ENCODE data around the gene INSR. TPM values are rescaled to one million over a fixed set of nuclear protein-coding genes. Genes with fewer than 3 reads are reported as not detected.

Gene INSR
- total and polyA plus RNA-seq, 2 donors (not counting 3 experiments of a cell fraction or from before 2014, with no cell fraction given) = 4.9 to 19.5 TPM

GRCh38 chr19:7137120-7137519, 157.1 kb downstream of the INSR start:
- BruUV-seq (replicated peaks) = no TSS peak

GRCh38 chr19:7132054-7132453, 162.2 kb downstream of the INSR start:
- CTCF ChIA-PET = interaction anchor here (1.4 kb wide), 1 partner anchor 18 kb away, joined by 3 read pairs; no protein-coding TSS in a partner anchor

More at GRCh38 chr19:7137120-7137519, 157.1 kb downstream of the INSR start:
- DNase-seq (ENCODE audit: low read depth, low spot score) (no peak), FAIRE-seq (no peak)
- dilution Hi-C loops (cut with MboI; ENCODE audit: extremely low pct_ligation_motif_present, low sequenced_read_pairs) (no loop called here), intact Hi-C loops (cut with micrococcal nuclease) (no loop called here)
- H3K27ac ChIP-seq (ENCODE audit: insufficient read depth, low read depth, low read length) = no peak overlapping the region
- H3K4me1 ChIP-seq (ENCODE audit: control insufficient read depth, extremely low read depth, insufficient read depth, low read length) = no peaks in the 10 kb centered on the region
- H4K20me1 ChIP-seq (replicated peaks; ENCODE audit: control insufficient read depth, extremely low read depth, insufficient read depth, low read length) = no peaks in the 10 kb centered on the region
- POLR2A ChIA-PET = no interaction called here
- no peak for TF ChIP-seq MAX (IDR thresholded peaks at IDR 0.05; ENCODE audit: insufficient read depth, insufficient read length)
- H3K36me3 ChIP-seq (ENCODE audit: control insufficient read depth in 2 of 2, extremely low read depth in 1 of 2, insufficient read depth in 2 of 2, low read length in 2 of 2) = peaks cover 0 to 4% of the 10 kb centered on the region in 2 experiments
- H3K27me3 ChIP-seq (ENCODE audit: control insufficient read depth in 2 of 2, insufficient read depth in 2 of 2, low read length in 2 of 2) = no peaks in the 10 kb centered on the region
- no peak overlapping the region for H3K4me3 ChIP-seq (replicated peaks in 1 of 3; ENCODE audit: insufficient read depth in 1 of 3, low read depth in 1 of 3, low read length in 3 of 3)
- H2AFZ ChIP-seq (ENCODE audit: low read depth, low read length) = no peak overlapping the region
- no peak overlapping the region for H3K9ac ChIP-seq (replicated peaks; ENCODE audit: extremely low read depth, insufficient read depth, low read length)
- no peak overlapping the region for H3K4me2 ChIP-seq (ENCODE audit: insufficient read depth, low read length)
- H3K79me2 ChIP-seq (ENCODE audit: control insufficient read depth, insufficient read depth, low read length) = no peaks in the 10 kb centered on the region
- no peaks in the 10 kb centered on the region for H3K9me1 ChIP-seq (replicated peaks; ENCODE audit: control insufficient read depth, extremely low read depth, insufficient read depth, low read length)
- no peaks in the 10 kb centered on the region for H3K9me3 ChIP-seq (replicated peaks; ENCODE audit: control insufficient read depth, insufficient read depth, low read length)
- CTCF ChIA-PET = interaction anchor here (1.3 kb wide), 1 partner anchor 217 kb away, joined by 3 read pairs; no protein-coding TSS in a partner anchor

More at GRCh38 chr19:7132054-7132453, 162.2 kb downstream of the INSR start:
- Histone ChIP-seq H3K27ac (ENCODE audit: insufficient read depth, low read depth, low read length) (no peak overlapping the region), H3K79me2 (ENCODE audit: control insufficient read depth, insufficient read depth, low read length) (no peaks in the 10 kb centered on the region), H3K9me1 (replicated peaks; ENCODE audit: control insufficient read depth, extremely low read depth, insufficient read depth, low read length) (no peaks in the 10 kb centered on the region), H2AFZ (ENCODE audit: low read depth, low read length) (no peak overlapping the region), H3K4me3 (replicated peaks in 1 of 3; ENCODE audit: insufficient read depth in 1 of 3, low read depth in 1 of 3, low read length in 3 of 3) (no peak overlapping the region), H4K20me1 (replicated peaks; ENCODE audit: control insufficient read depth, extremely low read depth, insufficient read depth, low read length) (no peaks in the 10 kb centered on the region), H3K4me1 (ENCODE audit: control insufficient read depth, extremely low read depth, insufficient read depth, low read length) (peaks cover 4% of the 10 kb centered on the region), H3K27me3 (ENCODE audit: control insufficient read depth in 2 of 2, insufficient read depth in 2 of 2, low read length in 2 of 2) (no peaks in the 10 kb centered on the region), H3K9me3 (replicated peaks; ENCODE audit: control insufficient read depth, insufficient read depth, low read length) (no peaks in the 10 kb centered on the region), H3K4me2 (ENCODE audit: insufficient read depth, low read length) (no peak overlapping the region), H3K36me3 (ENCODE audit: control insufficient read depth in 2 of 2, extremely low read depth in 1 of 2, insufficient read depth in 2 of 2, low read length in 2 of 2) (peaks cover 0 to 4% of the 10 kb centered on the region in 2 experiments), H3K9ac (replicated peaks; ENCODE audit: extremely low read depth, insufficient read depth, low read length) (no peak overlapping the region)
- FAIRE-seq (no peak), DNase-seq (ENCODE audit: low read depth, low spot score) (no peak)
- TF ChIP-seq GATA2 (IDR thresholded peaks at IDR 0.05; ENCODE audit: insufficient read depth, insufficient read length, low read depth, low read length) (no peak), EZH2 (IDR thresholded peaks at IDR 0.05; ENCODE audit: borderline replicate concordance, low read depth, low read length, severe bottlenecking) (no peak), FOS (IDR thresholded peaks at IDR 0.05; ENCODE audit: borderline replicate concordance, insufficient read depth, low read length) (no peak), POLR2A (IDR thresholded peaks at IDR 0.05; ENCODE audit: low read depth, low read length) (no peak), POLR2AphosphoS5 (IDR thresholded peaks at IDR 0.05; ENCODE audit: insufficient read depth, low read depth, low read length) (no peak), JUN (IDR thresholded peaks at IDR 0.05; ENCODE audit: borderline replicate concordance, insufficient read depth, insufficient read length, low read depth) (no peak), CTCF (IDR thresholded peaks at IDR 0.05; ENCODE audit: extremely low read depth in 1 of 2, insufficient read depth in 1 of 2, low read depth in 1 of 2, low read length in 2 of 2) (no peak), MYC (IDR thresholded peaks at IDR 0.05; ENCODE audit: low read depth, low read length) (no peak), MAX (IDR thresholded peaks at IDR 0.05; ENCODE audit: insufficient read depth, insufficient read length) (no peak)
- POLR2A ChIA-PET = no interaction called here
- dilution Hi-C loops (cut with MboI; ENCODE audit: extremely low pct_ligation_motif_present, low sequenced_read_pairs) = no loop called here
- BruUV-seq (replicated peaks) = no TSS peak
- intact Hi-C loops (cut with micrococcal nuclease) = no loop called here

Measured in endothelial cell of umbilical vein (primary cell).